HEK293 (cell line): ENCODE measurements around the gene MXI1.

Experiments used
- BCL11A ChIP-seq: fragments of 450-650 bp; formaldehyde crosslinking; IDR thresholded peaks from 2 replicates; pipeline ENCODE4 v1.5.1; 2016; ENCODE audit warnings: low read depth, missing biosample characterization, missing genetic modification characterization
- GLIS2 ChIP-seq: fragments of 450-650 bp; formaldehyde crosslinking; IDR thresholded peaks from 2 replicates; pipeline ENCODE4 v1.5.1; 2016; ENCODE audit warnings: missing biosample characterization, missing genetic modification characterization
- REST ChIP-seq: fragments of 450-650 bp; formaldehyde crosslinking; IDR thresholded peaks from 2 replicates; pipeline ENCODE4 v1.5.1; 2016; ENCODE audit warnings: missing biosample characterization, missing genetic modification characterization
- ZNF776 ChIP-seq: fragments of 450-650 bp; formaldehyde crosslinking; IDR thresholded peaks from 2 replicates; pipeline ENCODE4 v1.5.0; 2017; ENCODE audit warnings: missing biosample characterization, missing genetic modification characterization, borderline replicate concordance

GRCh38 chr10:110226926-110227641, 19.7 kb downstream of the MXI1 start:
- TF ChIP-seq GLIS2 (tag by site-specific recombination) = peak; percentile 62; the same call in 1 of the 2 replicates
- no peak for TF ChIP-seq REST (tag by site-specific recombination)
- no peak for TF ChIP-seq ZNF776 (tag by site-specific recombination)
- TF ChIP-seq BCL11A (tag by site-specific recombination) = no peak
